ENCODE measurements around the gene TNFSF12. TPM values are rescaled to one million over a fixed set of nuclear protein-coding genes. Genes with fewer than 3 reads are reported as not detected.

The TNFSF12 gene
- total RNA-seq, 2 experiments from 2014 or later, result not detected

- TF ChIP-seq CTCF (conservative IDR thresholded peaks at IDR 0.05; ENCODE audit: low read length), result no peak
- TF ChIP-seq EZH2phosphoT487 (IDR thresholded peaks at IDR 0.05; ENCODE audit: borderline replicate concordance, low read depth, low read length), result no peak
- Histone ChIP-seq H3K9me3 (ENCODE audit: low read length) (no peaks in the 10 kb centered on the region), H3K4me3 (ENCODE audit: low read depth, low read length, poor library complexity, severe bottlenecking) (no peak overlapping the region), H3K27ac (ENCODE audit: low read depth, low read length, poor library complexity, severe bottlenecking) (no peak overlapping the region), H3K79me2 (ENCODE audit: insufficient read depth, low read depth, low read length) (no peaks in the 10 kb centered on the region), H3K9me2 (ENCODE audit: insufficient read depth, low read length) (no peaks in the 10 kb centered on the region), H3K4me1 (ENCODE audit: insufficient read depth, low read length, poor library complexity, severe bottlenecking) (peaks cover 14% of the 10 kb centered on the region), H4K20me1 (ENCODE audit: insufficient read depth, low read length) (no peaks in the 10 kb centered on the region), H2AFZ (ENCODE audit: low read length) (no peak overlapping the region), H3K36me3 (ENCODE audit: insufficient read depth, low read length) (no peaks in the 10 kb centered on the region), H3K4me2 (ENCODE audit: low read length) (no peak overlapping the region)
- ChIA-PET CTCF (ENCODE audit: unreplicated experiment) (no interaction called here), POLR2A (no interaction called here)
- DNase-seq (ENCODE audit: low spot score), result no peak
- intact Hi-C loops (cut with micrococcal nuclease; ENCODE audit: unreplicated experiment), result no loop called here
- no TSS peak for BruUV-seq (replicated peaks)
These were observed 670 bp downstream of the TNFSF12 start for GRCh38 chr17:7549401-7550055.

- BruUV-seq (replicated peaks), result no TSS peak
- H3K36me3 ChIP-seq (ENCODE audit: insufficient read depth, low read length), result no peaks in the 10 kb centered on the region
- no peak overlapping the region for H2AFZ ChIP-seq (ENCODE audit: low read length)
- H3K27ac ChIP-seq (ENCODE audit: low read depth, low read length, poor library complexity, severe bottlenecking), result no peak overlapping the region
- H4K20me1 ChIP-seq (ENCODE audit: insufficient read depth, low read length), result no peaks in the 10 kb centered on the region
- no peak overlapping the region for H3K4me2 ChIP-seq (ENCODE audit: low read length)
- no peaks in the 10 kb centered on the region for H3K79me2 ChIP-seq (ENCODE audit: insufficient read depth, low read depth, low read length)
- POLR2A ChIA-PET, result no interaction called here
- no peaks in the 10 kb centered on the region for H3K9me3 ChIP-seq (ENCODE audit: low read length)
- intact Hi-C loops (cut with micrococcal nuclease; ENCODE audit: unreplicated experiment), result no loop called here
- no peaks in the 10 kb centered on the region for H3K9me2 ChIP-seq (ENCODE audit: insufficient read depth, low read length)
- TF ChIP-seq EZH2phosphoT487 (IDR thresholded peaks at IDR 0.05; ENCODE audit: borderline replicate concordance, low read depth, low read length), result no peak
- no peak for TF ChIP-seq CTCF (conservative IDR thresholded peaks at IDR 0.05; ENCODE audit: low read length)
- CTCF ChIA-PET (ENCODE audit: unreplicated experiment), result no interaction called here
- H3K4me1 ChIP-seq (ENCODE audit: insufficient read depth, low read length, poor library complexity, severe bottlenecking), result peaks cover 14% of the 10 kb centered on the region
- DNase-seq (ENCODE audit: low spot score), result no peak
- H3K4me3 ChIP-seq (ENCODE audit: low read depth, low read length, poor library complexity, severe bottlenecking), result no peak overlapping the region
These were observed 1.5 kb downstream of the TNFSF12 start for GRCh38 chr17:7550344-7550743.

- no peak for TF ChIP-seq CTCF (conservative IDR thresholded peaks at IDR 0.05; ENCODE audit: low read length)
- TF ChIP-seq EZH2phosphoT487 (IDR thresholded peaks at IDR 0.05; ENCODE audit: borderline replicate concordance, low read depth, low read length), result no peak
- DNase-seq (ENCODE audit: low spot score), result no peak
- H3K27ac ChIP-seq (ENCODE audit: low read depth, low read length, poor library complexity, severe bottlenecking), result no peak overlapping the region
- BruUV-seq (replicated peaks), result no TSS peak
- H3K4me2 ChIP-seq (ENCODE audit: low read length), result no peak overlapping the region
- intact Hi-C loops (cut with micrococcal nuclease; ENCODE audit: unreplicated experiment), result no loop called here
- H3K4me1 ChIP-seq (ENCODE audit: insufficient read depth, low read length, poor library complexity, severe bottlenecking), result peaks cover 14% of the 10 kb centered on the region
- H3K9me2 ChIP-seq (ENCODE audit: insufficient read depth, low read length), result no peaks in the 10 kb centered on the region
- H3K9me3 ChIP-seq (ENCODE audit: low read length), result no peaks in the 10 kb centered on the region
- no peaks in the 10 kb centered on the region for H3K79me2 ChIP-seq (ENCODE audit: insufficient read depth, low read depth, low read length)
- no peak overlapping the region for H3K4me3 ChIP-seq (ENCODE audit: low read depth, low read length, poor library complexity, severe bottlenecking)
- no peaks in the 10 kb centered on the region for H3K36me3 ChIP-seq (ENCODE audit: insufficient read depth, low read length)
- ChIA-PET POLR2A (interaction anchor here (0.6 kb wide), 1 partner anchor 133 kb away, joined by 3 read pairs; no protein-coding TSS in a partner anchor), CTCF (ENCODE audit: unreplicated experiment) (no interaction called here)
- no peaks in the 10 kb centered on the region for H4K20me1 ChIP-seq (ENCODE audit: insufficient read depth, low read length)
- no peak overlapping the region for H2AFZ ChIP-seq (ENCODE audit: low read length)
These were observed 2.5 kb downstream of the TNFSF12 start for GRCh38 chr17:7551396-7551795.
